HUES64 (cell line): ENCODE results near the gene GLT1D1.

Experiments
- H3K27ac ChIP-seq: 2 replicates; pipeline ENCODE4 v1.7.0; 2013; ENCODE audit warnings: low read depth, low read length, inconsistent platforms
- H3K27me3 ChIP-seq: 2 replicates; pipeline ENCODE4 v1.6.1; 2013; ENCODE audit warnings: mild to moderate bottlenecking, low read length; ENCODE audit not compliant: insufficient read depth
- H3K36me3 ChIP-seq: 2 replicates; pipeline ENCODE4 v1.6.1; 2013; ENCODE audit warnings: mild to moderate bottlenecking, low read length; ENCODE audit not compliant: insufficient read depth
- H3K4me1 ChIP-seq: 2 replicates; pipeline ENCODE4 v1.6.1; 2013; ENCODE audit warnings: mild to moderate bottlenecking, low read length, moderate library complexity; ENCODE audit not compliant: insufficient read depth
- H3K4me3 ChIP-seq: 2 replicates; pipeline ENCODE4 v1.5.1; 2013; ENCODE audit warnings: mild to moderate bottlenecking, low read length, moderate library complexity
- H3K9ac ChIP-seq: 2 replicates; pipeline ENCODE4 v1.6.1; 2013; ENCODE audit warnings: mild to moderate bottlenecking, low read depth, low read length
- H3K9me3 ChIP-seq: 2 replicates; pipeline ENCODE4 v1.6.1; 2013; ENCODE audit warnings: low read depth, low read length; ENCODE audit not compliant: insufficient read depth
- WGBS: fragments of 150-250, 120-280 bp; methylation state at CpG from one replicate; pipeline ENCODE4 v1.1.7; 2013; ENCODE audit warnings: missing lambda C conversion rate; 5-methylcytosine and 5-hydroxymethylcytosine counted together

GLT1D1 gene

DNA sequence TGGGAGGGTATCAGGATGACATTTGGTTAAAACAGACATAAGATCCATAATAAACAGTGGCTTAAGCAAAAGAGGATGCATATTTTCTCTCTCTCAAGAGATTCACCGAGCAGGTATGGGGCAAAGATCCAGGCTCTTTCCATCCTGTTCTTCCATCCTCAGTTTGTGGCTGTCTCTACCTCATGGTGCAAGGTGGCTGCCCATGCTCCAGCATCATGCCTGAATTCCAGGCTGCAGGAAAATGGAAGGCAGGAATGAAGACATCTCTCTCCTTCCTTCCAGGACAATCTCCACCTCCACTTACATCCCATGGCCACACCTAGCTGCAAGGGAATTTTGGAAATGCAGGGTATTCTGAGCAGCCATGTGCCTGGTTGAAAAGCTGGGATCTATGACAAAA is 136.0 kb downstream of the GLT1D1 start:
- Histone ChIP-seq H3K36me3 (no peaks in the 10 kb centered on the region), H3K27me3 (no peaks in the 10 kb centered on the region), H3K4me1 (peaks cover 8% of the 10 kb centered on the region), H3K9ac (no peak overlapping the region), H3K4me3 (no peak overlapping the region), H3K9me3 (no peaks in the 10 kb centered on the region), H3K27ac (no peak overlapping the region)
- 81% methylated on average over 1 of the region's 1 CpG for WGBS

DNA sequence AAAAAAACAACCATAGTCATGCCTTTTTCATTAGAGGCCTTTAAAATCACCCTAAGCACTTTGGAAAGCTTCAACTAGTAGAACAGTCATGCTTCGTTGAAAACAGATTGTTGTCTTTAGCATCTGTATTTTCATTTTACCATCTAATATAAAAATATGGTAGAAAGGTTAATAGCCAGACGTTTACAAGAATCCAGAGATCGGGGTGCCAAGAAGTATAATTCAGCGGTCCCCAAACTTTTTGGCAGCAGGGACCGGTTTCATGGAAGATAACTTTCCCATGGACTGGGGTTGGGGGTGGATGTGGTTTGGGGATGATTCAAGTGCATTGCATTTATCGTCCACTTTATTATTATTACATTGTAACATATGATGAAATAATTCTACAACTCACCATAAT is 138.4 kb downstream of the GLT1D1 start:
- Histone ChIP-seq H3K4me3 (no peak overlapping the region), H3K27ac (no peak overlapping the region), H3K36me3 (no peaks in the 10 kb centered on the region), H3K4me1 (peaks cover 8% of the 10 kb centered on the region), H3K9me3 (no peaks in the 10 kb centered on the region), H3K9ac (no peak overlapping the region), H3K27me3 (no peaks in the 10 kb centered on the region)
- WGBS = 95% methylated on average over 5 of the region's 6 CpGs

- Histone ChIP-seq H3K36me3 (no peaks in the 10 kb centered on the region), H3K4me3 (no peak overlapping the region), H3K27me3 (no peaks in the 10 kb centered on the region), H3K9ac (no peak overlapping the region), H3K27ac (no peak overlapping the region), H3K9me3 (no peaks in the 10 kb centered on the region), H3K4me1 (peaks cover 8% of the 10 kb centered on the region)
- WGBS = 80% methylated on average over 8 of the region's 8 CpGs
Measured at GRCh38 chr12:128992116-128992515, 138.8 kb downstream of the GLT1D1 start.

GRCh38 chr12:128992550-128992949 is 139.3 kb downstream of the GLT1D1 start:
- H3K4me1 ChIP-seq = peaks cover 3% of the 10 kb centered on the region
- no peaks in the 10 kb centered on the region for H3K36me3 ChIP-seq
- no peak overlapping the region for H3K4me3 ChIP-seq
- H3K27me3 ChIP-seq = no peaks in the 10 kb centered on the region
- WGBS = 89% methylated on average over 9 of the region's 9 CpGs
- H3K27ac ChIP-seq = no peak overlapping the region
- H3K9me3 ChIP-seq = no peaks in the 10 kb centered on the region
- no peak overlapping the region for H3K9ac ChIP-seq

- Histone ChIP-seq H3K36me3 (no peaks in the 10 kb centered on the region), H3K27me3 (no peaks in the 10 kb centered on the region), H3K27ac (no peak overlapping the region), H3K9ac (no peak overlapping the region), H3K9me3 (no peaks in the 10 kb centered on the region), H3K4me1 (no peaks in the 10 kb centered on the region), H3K4me3 (no peak overlapping the region)
- WGBS = 94% methylated on average over 2 of the region's 2 CpGs
Measured at GRCh38 chr12:128994856-128995255, 141.6 kb downstream of the GLT1D1 start.

- 86% methylated on average over 8 of the region's 8 CpGs for WGBS
- no peaks in the 10 kb centered on the region for H3K36me3 ChIP-seq
- no peak overlapping the region for H3K27ac ChIP-seq
Measured at GRCh38 chr12:128995619-128996018, 142.3 kb downstream of the GLT1D1 start.

GRCh38 chr12:129001826-129002225 is 148.5 kb downstream of the GLT1D1 start:
- Histone ChIP-seq H3K4me1 (no peaks in the 10 kb centered on the region), H3K9me3 (no peaks in the 10 kb centered on the region)

More at GRCh38 chr12:128995619-128996018, 142.3 kb downstream of the GLT1D1 start:
- Histone ChIP-seq H3K9me3 (no peaks in the 10 kb centered on the region), H3K4me1 (no peaks in the 10 kb centered on the region), H3K27me3 (no peaks in the 10 kb centered on the region), H3K4me3 (no peak overlapping the region), H3K9ac (no peak overlapping the region)

GRCh38 chr12:129002427-129002826 is 149.1 kb downstream of the GLT1D1 start:
- 82% methylated on average over 8 of the region's 8 CpGs for WGBS
- Histone ChIP-seq H3K4me1 (no peaks in the 10 kb centered on the region), H3K9me3 (no peaks in the 10 kb centered on the region), H3K27ac (no peak overlapping the region), H3K4me3 (no peak overlapping the region), H3K36me3 (no peaks in the 10 kb centered on the region), H3K9ac (no peak overlapping the region), H3K27me3 (no peaks in the 10 kb centered on the region)

More at GRCh38 chr12:129001826-129002225, 148.5 kb downstream of the GLT1D1 start:
- H3K27me3 ChIP-seq = no peaks in the 10 kb centered on the region
- H3K36me3 ChIP-seq = no peaks in the 10 kb centered on the region
- H3K4me3 ChIP-seq = no peak overlapping the region
- H3K9ac ChIP-seq = no peak overlapping the region
- H3K27ac ChIP-seq = no peak overlapping the region
- WGBS = 96% methylated on average over 6 of the region's 6 CpGs

DNA sequence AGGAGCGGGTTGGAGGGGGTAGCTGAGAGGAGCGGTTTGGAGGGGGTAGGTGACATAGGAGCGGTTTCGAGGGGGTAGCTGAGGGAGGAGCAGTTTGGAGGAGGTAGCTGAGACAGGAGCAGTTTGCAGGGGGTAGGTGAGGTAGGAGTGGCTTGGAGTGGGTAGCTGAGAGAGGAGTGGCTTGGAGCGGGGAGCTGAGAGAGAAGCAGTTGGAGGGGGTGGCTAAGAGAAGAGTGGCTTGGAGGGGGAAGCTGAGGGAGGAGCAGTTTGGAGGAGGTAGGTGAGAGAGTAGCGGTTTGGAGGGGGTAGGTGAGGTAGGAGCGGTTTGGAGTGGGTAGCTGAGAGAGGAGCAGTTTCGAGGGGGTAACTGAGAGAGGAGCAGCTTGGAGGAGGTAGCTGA is 152.1 kb downstream of the GLT1D1 start:
- no peak overlapping the region for H3K4me3 ChIP-seq
- no peak overlapping the region for H3K27ac ChIP-seq
- H3K36me3 ChIP-seq = no peaks in the 10 kb centered on the region
- H3K9ac ChIP-seq = no peak overlapping the region
- no peaks in the 10 kb centered on the region for H3K27me3 ChIP-seq
- 91% methylated on average over 8 of the region's 8 CpGs for WGBS
- H3K4me1 ChIP-seq = no peaks in the 10 kb centered on the region
- no peaks in the 10 kb centered on the region for H3K9me3 ChIP-seq

DNA sequence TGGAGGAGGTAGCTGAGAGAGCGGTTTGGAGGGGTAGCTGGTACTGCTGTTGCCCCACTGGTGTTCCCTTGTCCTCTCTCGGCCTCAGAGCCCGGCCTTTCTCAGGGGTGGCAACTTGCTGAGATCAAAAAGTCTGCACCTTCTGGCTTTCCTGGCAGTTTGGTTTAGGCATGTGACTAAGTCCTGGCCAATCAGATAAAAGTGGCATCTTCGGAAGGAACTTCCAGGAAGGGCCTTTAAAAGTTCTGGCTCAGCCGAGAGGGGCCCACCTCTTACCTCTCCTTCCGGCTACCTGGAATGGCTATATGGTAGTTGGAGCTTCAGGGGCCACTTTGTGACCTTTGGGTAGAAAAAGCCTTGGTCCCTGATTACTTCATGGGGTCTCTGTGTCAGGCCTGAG is 152.6 kb downstream of the GLT1D1 start:
- Histone ChIP-seq H3K27ac (no peak overlapping the region), H3K9me3 (no peaks in the 10 kb centered on the region), H3K4me3 (no peak overlapping the region), H3K4me1 (no peaks in the 10 kb centered on the region), H3K27me3 (no peaks in the 10 kb centered on the region), H3K36me3 (no peaks in the 10 kb centered on the region), H3K9ac (no peak overlapping the region)
- WGBS = 89% methylated on average over 6 of the region's 6 CpGs

DNA sequence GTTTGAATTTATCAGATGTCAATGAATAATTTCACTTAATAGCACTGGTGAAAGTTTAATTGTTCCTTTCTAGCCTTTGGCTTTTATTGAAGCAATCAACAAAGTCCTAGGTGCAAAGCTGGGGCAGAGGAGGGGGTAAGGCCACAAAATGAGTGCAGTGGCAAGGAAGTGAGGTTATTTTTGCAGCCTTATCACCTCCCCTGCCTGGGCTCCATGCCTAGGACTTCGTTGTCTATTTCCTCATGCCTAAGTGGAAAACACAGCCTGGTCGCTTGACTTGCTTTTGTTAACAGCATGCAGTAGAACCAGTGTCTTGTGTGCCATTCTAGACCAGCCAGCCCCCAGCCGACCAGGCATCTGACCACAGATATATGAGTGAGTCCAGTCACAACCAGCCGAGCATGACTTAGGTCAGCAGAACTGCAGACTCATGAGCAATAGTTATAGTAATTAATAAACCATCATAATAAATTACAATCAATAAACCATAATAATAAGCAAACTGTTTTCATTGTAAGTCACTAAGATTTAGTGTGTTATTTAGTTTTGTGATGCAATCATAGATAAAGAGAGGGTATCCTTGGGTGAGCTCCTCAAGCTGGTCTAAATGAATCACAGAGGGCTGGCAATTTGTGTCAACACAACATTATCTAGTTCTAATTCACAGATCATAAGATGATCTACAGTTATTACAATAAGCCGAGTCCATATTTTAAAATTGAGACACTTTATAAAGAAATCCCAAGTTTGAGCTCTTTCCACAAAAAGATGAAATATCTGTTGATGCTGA is 156.8 kb downstream of the GLT1D1 start:
- Histone ChIP-seq H3K27me3 (no peaks in the 10 kb centered on the region), H3K27ac (no peak overlapping the region), H3K4me1 (no peaks in the 10 kb centered on the region), H3K9ac (no peak overlapping the region), H3K9me3 (no peaks in the 10 kb centered on the region), H3K36me3 (no peaks in the 10 kb centered on the region), H3K4me3 (no peak overlapping the region)
- 88% methylated on average over 5 of the region's 5 CpGs for WGBS

- H3K36me3 ChIP-seq = no peaks in the 10 kb centered on the region
- no peak overlapping the region for H3K4me3 ChIP-seq
- 90% methylated on average over 6 of the region's 7 CpGs for WGBS
- H3K9ac ChIP-seq = no peak overlapping the region
- H3K27ac ChIP-seq = no peak overlapping the region
- no peaks in the 10 kb centered on the region for H3K4me1 ChIP-seq
- H3K9me3 ChIP-seq = peaks cover 4% of the 10 kb centered on the region
- no peaks in the 10 kb centered on the region for H3K27me3 ChIP-seq
Measured at GRCh38 chr12:129016159-129016558, 162.9 kb downstream of the GLT1D1 start.
